Aorta (tissue), 5 donors: Measurements from ENCODE around the gene NSUN4. TPM values are rescaled to one million over a fixed set of nuclear protein-coding genes. Genes with fewer than 3 reads are reported as not detected.
"Not testable (repeated sequence)": the region's sequence is repeated elsewhere in the genome, so short reads cannot be mapped to it uniquely, and the experiment has no call there.

ENCODE experiments used
- ATAC-seq: fragments of 200-7000 bp; cut with Tn5 transposase; one replicate; pipeline ENCODE4 v1.9.1; 2022; ENCODE audit warnings: moderate library complexity; ENCODE audit not compliant: low FRiP score
- DNase-seq, 2 donors: peaks; one replicate each; pipeline ENCODE4 v3.0.0-alpha.2; 2020
- H3K27ac ChIP-seq, 2 donors: one replicate each; pipeline ENCODE4 v1.5.1; 2013; ENCODE audit warnings: low read length in 2 of 2, mild to moderate bottlenecking in 2 of 2, moderate library complexity in 2 of 2, control low read depth in 1 of 2, inconsistent platforms in 1 of 2, low read depth in 1 of 2
- H3K27me3 ChIP-seq, 2 donors: one replicate each; pipeline ENCODE4 v1.6.1; 2013; ENCODE audit warnings: control low read depth in 1 of 2, low read length in 1 of 2, mild to moderate bottlenecking in 1 of 2, moderate library complexity in 1 of 2; ENCODE audit not compliant: insufficient read depth in 2 of 2, control insufficient read depth in 1 of 2
- H3K36me3 ChIP-seq, 2 donors: one replicate each; pipeline ENCODE4 v1.6.1; 2013; ENCODE audit warnings: control low read depth in 1 of 2, low read length in 1 of 2, mild to moderate bottlenecking in 1 of 2; ENCODE audit not compliant: insufficient read depth in 2 of 2, control insufficient read depth in 1 of 2
- H3K4me1 ChIP-seq, 2 donors: one replicate each; pipeline ENCODE4 v1.6.1; 2013; ENCODE audit warnings: low read length in 2 of 2, control low read depth in 1 of 2, mild to moderate bottlenecking in 1 of 2, moderate library complexity in 1 of 2; ENCODE audit not compliant: insufficient read depth in 2 of 2, control insufficient read depth in 1 of 2
- H3K4me3 ChIP-seq, 2 donors: one replicate each; pipeline ENCODE4 v1.5.1; 2013; ENCODE audit warnings: low read length in 2 of 2, control low read depth in 1 of 2, mild to moderate bottlenecking in 1 of 2
- H3K9me3 ChIP-seq: one replicate; pipeline ENCODE4 v1.6.1; 2013; ENCODE audit warnings: mild to moderate bottlenecking, low read length; ENCODE audit not compliant: control insufficient read depth
- WGBS, 2 donors: extraction: QIAGEN DNeasy Blood & Tissue Kit; methylation state at CpG; one replicate each; pipeline ENCODE4 v1.1.7; 2013; 5-methylcytosine and 5-hydroxymethylcytosine counted together
- intact Hi-C, 2 donors: fragments of 100-400 bp; cut with DNase I; formaldehyde crosslinking; loops; one replicate each; pipeline versions ENCODE4 v1.14.2 to v1.15.0; 2022
- polyA plus RNA-seq, 2 donors: library from polyadenylated mRNA; stranded (reverse); fragments of 200-250 nt; gene quantifications; one replicate each; pipeline ENCODE4 v1.2.3, GENCODE V29; 2013
- total RNA-seq, 2 donors: library from RNA; stranded (reverse); fragmentation: NEBNext Ultra II Directional; extraction: Animal tissue kit (Norgen Biotek cat#: 25700); gene quantifications; one replicate each; pipeline ENCODE4 v1.2.1, GENCODE V29; 2021
- donor health status: healthy with polysubstance abuse.
- donor health status: Bipolar disorder and iron deficiency.
- donor health status: DM: no; HTN: no; CAD: no.
- donor health status: DM: no; HTN: no; CAD: no.
- donor health status: DM: yes; HTN: yes; CAD: no.

NSUN4 gene
- total and polyA plus RNA-seq, 4 donors = 8.6 to 26.3 (median 15.4) TPM

- H3K9me3 ChIP-seq = no peaks in the 10 kb centered on the region
- WGBS, 2 donors = 0% methylated on average over 60 to 61 of the region's 61 CpGs
- H3K36me3 ChIP-seq = no peaks in the 10 kb centered on the region
- H3K27ac ChIP-seq = peak within 1 kb of the TSS; percentile 87 to 93
- peak; percentile 96 to 98 for DNase-seq
- H3K4me1 ChIP-seq = no peaks in the 10 kb centered on the region
- peak; percentile 96 for ATAC-seq
- intact Hi-C loops = loop anchor here (1.0 to 5.0 kb wide), 3 partner anchors 37 to 56 kb away; partner anchors contain the start of genes NSUN4 (in 1 of the 2) and RAD54L (in 1 of the 2)
- H3K27me3 ChIP-seq = no peaks in the 10 kb centered on the region
- peak within 1 kb of the TSS; percentile 83 to 86 for H3K4me3 ChIP-seq
Observed at GRCh38 chr1:46303038-46303871, 37.4 kb upstream of the NSUN4 start, which contains the start of the genes LRRC41 and UQCRH. TSS of gene LRRC41 (minus strand) at chr1:46303616. CDS start at chr1:46303322, 294 bp downstream. TSS of gene UQCRH (plus strand) at chr1:46303698. CDS start at chr1:46303767, 69 bp downstream.

DNA sequence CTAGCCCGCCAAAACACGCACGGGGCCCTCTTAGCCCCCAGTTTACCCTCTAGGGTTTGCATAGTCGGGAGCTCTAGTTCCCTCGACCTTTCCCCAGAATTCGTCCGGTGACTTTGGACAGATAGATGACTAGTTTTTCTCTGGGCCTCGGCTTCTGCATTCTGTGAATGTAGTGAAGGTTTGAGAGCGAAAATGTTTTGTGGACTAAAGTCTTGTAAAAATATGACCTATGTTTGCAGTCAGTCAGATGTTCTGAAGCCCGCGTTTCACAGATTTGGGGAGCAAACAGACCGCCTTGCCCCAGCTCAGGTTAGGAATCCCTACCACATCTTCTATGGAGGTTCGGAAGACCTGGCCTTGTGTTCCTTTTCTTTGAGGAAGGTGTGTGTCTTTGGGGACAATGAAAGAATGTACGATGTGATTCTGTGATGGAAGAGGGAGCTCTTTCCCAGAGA is 36.7 kb upstream of the NSUN4 start:
- no peaks in the 10 kb centered on the region for H3K4me1 ChIP-seq

DNA sequence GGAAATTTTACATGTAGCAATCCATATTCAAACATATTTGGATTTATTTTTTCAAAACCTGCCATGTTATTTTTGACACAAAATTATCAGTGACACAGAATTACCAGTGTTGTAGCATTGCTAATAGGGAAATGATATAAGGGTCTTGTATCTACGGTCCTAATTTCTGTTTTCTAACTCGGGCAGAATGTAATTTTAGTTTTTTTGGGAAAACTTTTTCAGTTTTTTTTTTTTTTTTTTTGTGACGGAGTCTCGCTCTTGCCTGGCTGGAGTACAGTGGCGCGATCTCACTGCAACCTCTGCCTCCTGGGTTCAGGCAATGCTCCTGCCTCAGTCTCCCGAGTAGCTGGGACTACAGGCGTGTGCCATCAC is 34.5 kb upstream of the NSUN4 start:
- ATAC-seq (no peak), DNase-seq (no peak)
- peaks cover 4% of the 10 kb centered on the region in 2 donors for H3K36me3 ChIP-seq
- intact Hi-C loops = no loop called here
- WGBS, 2 donors = 91 to 93% methylated on average over 8 of the region's 8 CpGs
- no peaks in the 10 kb centered on the region for H3K9me3 ChIP-seq
- H3K27me3 ChIP-seq = no peaks in the 10 kb centered on the region
- no peak overlapping the region for H3K27ac ChIP-seq
- H3K4me3 ChIP-seq = no peak overlapping the region
- H3K4me1 ChIP-seq = no peaks in the 10 kb centered on the region

More for the DNA sequence above, 36.7 kb upstream of the NSUN4 start:
- Histone ChIP-seq H3K9me3 (no peaks in the 10 kb centered on the region), H3K27me3 (no peaks in the 10 kb centered on the region), H3K36me3 (no peaks in the 10 kb centered on the region), H3K4me3 (peak overlapping the region; percentile 75 to 86), H3K27ac (peak overlapping the region in 1 of 2 donors; percentile 75)
- DNase-seq (no peak), ATAC-seq (peak; percentile 8)
- WGBS, 2 donors = 0% methylated on average over 14 of the region's 14 CpGs
- intact Hi-C loops = loop anchor here (1.0 to 5.0 kb wide), 3 partner anchors 36 to 57 kb away; partner anchors contain the start of genes NSUN4 (in 1 of the 2) and RAD54L (in 1 of the 2)

DNA sequence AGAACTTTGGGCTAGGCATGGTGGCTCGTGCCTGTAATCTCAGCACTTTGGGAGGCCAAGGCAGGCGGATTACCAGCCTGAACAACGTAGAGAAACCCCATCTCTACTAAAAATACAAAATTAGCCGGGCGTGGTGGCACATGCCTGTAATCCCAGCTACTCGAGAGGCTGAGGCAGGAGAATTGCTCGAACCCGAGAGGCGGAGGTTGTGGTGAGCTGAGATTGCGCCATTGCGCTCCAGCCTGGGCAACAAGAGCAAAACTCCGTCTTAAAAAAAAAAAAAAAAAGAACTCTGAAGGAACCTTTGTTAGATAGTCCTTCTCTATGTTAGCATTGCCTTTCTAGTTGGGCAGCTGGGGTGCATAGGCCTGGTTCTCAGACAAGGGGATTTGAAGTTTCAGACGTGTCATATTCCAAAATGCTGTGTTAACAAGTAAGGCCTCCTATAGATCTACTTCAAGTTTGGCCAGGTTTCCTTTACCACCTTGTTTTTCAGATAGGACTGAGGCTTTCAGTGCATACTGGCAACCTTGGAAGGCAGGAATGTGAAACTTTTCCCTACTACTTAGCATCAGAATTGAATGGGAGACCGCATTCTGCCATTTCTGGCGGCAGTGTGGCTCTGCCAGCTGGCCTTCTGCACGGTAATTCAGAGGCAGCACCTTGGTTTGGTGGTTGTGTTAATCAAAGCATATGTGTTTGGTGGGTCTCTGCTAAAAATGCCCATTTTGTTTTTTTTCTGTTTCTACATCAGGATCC is 31.0 kb upstream of the NSUN4 start:
- no peaks in the 10 kb centered on the region for H3K27me3 ChIP-seq
- ATAC-seq (no peak), DNase-seq (no peak)
- no peak overlapping the region for H3K27ac ChIP-seq
- intact Hi-C loops = no loop called here
- no peak overlapping the region for H3K4me3 ChIP-seq
- 90 to 92% methylated on average over 16 of the region's 16 CpGs for WGBS, 2 donors
- no peaks in the 10 kb centered on the region for H3K4me1 ChIP-seq
- H3K36me3 ChIP-seq = peaks cover 4 to 6% of the 10 kb centered on the region in 2 donors
- no peaks in the 10 kb centered on the region for H3K9me3 ChIP-seq

- ATAC-seq = no peak
- intact Hi-C loops = no loop called here
- WGBS, 2 donors = 97 to 99% methylated on average over 4 of the region's 4 CpGs
- Histone ChIP-seq H3K4me3 (no peak overlapping the region), H3K36me3 (peaks cover 4 to 6% of the 10 kb centered on the region in 2 donors), H3K9me3 (no peaks in the 10 kb centered on the region), H3K27me3 (no peaks in the 10 kb centered on the region), H3K4me1 (no peaks in the 10 kb centered on the region), H3K27ac (no peak overlapping the region)
- no peak for DNase-seq
Observed at GRCh38 chr1:46310321-46310720, 30.3 kb upstream of the NSUN4 start.

DNA sequence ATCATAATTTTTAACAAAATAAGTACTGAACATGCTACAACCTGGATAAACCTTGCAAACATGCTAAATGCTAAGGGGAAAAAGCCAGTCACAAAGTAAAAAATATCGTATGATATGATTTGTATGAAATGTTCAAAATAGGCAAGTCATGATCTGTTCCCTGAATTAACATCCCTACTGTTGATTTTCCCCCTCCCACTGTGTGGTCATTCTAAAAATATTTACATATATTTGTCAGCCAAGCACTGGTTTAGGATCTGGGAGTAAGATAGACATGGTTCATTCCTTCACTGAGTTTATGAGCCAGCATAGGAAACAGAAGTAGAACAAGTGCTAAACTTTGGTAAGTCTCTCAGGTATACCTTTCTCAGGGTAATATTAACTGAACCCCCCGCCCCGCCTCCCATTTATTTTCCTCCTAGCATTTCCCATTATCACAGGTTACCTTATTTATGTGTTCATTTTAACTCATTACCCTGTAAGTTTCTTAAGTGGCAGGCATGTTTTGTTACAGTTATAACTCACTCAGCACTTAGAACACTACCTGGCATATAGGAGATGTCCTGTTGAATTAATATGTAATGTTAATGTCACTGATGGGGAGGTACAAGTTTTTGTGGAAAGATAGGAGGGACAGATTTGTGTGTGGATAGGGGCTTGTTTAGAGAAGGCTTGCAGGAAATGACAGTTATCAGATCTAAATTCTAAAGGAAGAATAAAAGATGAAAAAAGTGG is 24.8 kb upstream of the NSUN4 start:
- Histone ChIP-seq H3K9me3 (no peaks in the 10 kb centered on the region), H3K36me3 (peaks cover 2 to 8% of the 10 kb centered on the region in 2 donors), H3K27ac (no peak overlapping the region), H3K4me3 (no peak overlapping the region), H3K27me3 (no peaks in the 10 kb centered on the region), H3K4me1 (no peaks in the 10 kb centered on the region)
- DNase-seq (no peak), ATAC-seq (no peak)
- intact Hi-C loops = no loop called here
- WGBS, 2 donors = 65 to 69% methylated on average over 3 of the region's 3 CpGs

- WGBS, 2 donors = 94 to 100% methylated on average over 1 of the region's 1 CpG
- intact Hi-C loops = no loop called here
- Histone ChIP-seq H3K4me1 (no peaks in the 10 kb centered on the region), H3K9me3 (no peaks in the 10 kb centered on the region), H3K4me3 (no peak overlapping the region), H3K27ac (no peak overlapping the region), H3K36me3 (peaks cover 2 to 8% of the 10 kb centered on the region in 2 donors), H3K27me3 (no peaks in the 10 kb centered on the region)
- peak in 1 of 2 donors; percentile 47 for DNase-seq
- ATAC-seq = no peak
Observed at GRCh38 chr1:46317323-46317722, 23.3 kb upstream of the NSUN4 start.

- intact Hi-C loops, H3K4me3 ChIP-seq, H3K4me1 ChIP-seq, H3K27ac ChIP-seq, H3K27me3 ChIP-seq, H3K36me3 ChIP-seq, H3K9me3 ChIP-seq, DNase-seq, ATAC-seq: not testable (repeated sequence)
- whole genome bisulfite sequencing, 2 donors = 93 to 94% methylated on average over 6 of the region's 6 CpGs
Observed at GRCh38 chr1:46319301-46319700, 21.3 kb upstream of the NSUN4 start.
